SU-DHL-6 (cell line): ENCODE measurements around the gene COX6B2.

Source experiments
- EZH2phosphoT487 ChIP-seq: fragments of 200-600 bp; sonication (generic), shearing (Covaris generic); conservative IDR thresholded peaks from 2 replicates; pipeline ENCODE4 v1.6.1; 2018; ENCODE audit warnings: mild to moderate bottlenecking, antibody characterized with exemption, low read length, moderate library complexity, mixed read lengths
- TF ChIP-seq, protein P1 (sequence below): fragments of 200-600 bp; sonication (generic); IDR thresholded peaks from one replicate; pipeline ENCODE4 v1.5.1; 2017; ENCODE audit warnings: antibody characterized with exemption, mild to moderate bottlenecking, low read length, moderate library complexity; ENCODE audit not compliant: insufficient read depth, poor library complexity, severe bottlenecking

DNA sequence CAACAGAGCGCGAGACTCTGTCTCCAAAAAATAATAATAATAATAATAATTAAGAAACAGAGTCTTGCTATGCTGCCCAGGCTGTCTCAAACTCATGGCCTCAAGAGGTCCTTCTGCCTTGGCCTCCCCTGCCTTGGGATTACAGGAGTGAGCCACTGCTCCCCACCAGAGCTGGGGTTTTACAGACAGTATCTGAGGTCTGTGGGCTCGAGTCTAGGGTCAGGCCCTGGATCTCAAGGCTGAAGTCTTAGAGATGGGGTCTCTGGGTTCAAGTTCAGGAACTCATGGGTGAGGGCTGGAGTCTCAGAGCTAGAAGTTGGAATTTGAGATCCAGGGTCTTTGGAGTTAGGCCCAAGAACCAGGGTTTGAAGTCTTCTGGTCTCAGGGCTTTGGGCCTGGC, 12.3 kb upstream of the COX6B2 start:
- TF ChIP-seq, protein P1, sequence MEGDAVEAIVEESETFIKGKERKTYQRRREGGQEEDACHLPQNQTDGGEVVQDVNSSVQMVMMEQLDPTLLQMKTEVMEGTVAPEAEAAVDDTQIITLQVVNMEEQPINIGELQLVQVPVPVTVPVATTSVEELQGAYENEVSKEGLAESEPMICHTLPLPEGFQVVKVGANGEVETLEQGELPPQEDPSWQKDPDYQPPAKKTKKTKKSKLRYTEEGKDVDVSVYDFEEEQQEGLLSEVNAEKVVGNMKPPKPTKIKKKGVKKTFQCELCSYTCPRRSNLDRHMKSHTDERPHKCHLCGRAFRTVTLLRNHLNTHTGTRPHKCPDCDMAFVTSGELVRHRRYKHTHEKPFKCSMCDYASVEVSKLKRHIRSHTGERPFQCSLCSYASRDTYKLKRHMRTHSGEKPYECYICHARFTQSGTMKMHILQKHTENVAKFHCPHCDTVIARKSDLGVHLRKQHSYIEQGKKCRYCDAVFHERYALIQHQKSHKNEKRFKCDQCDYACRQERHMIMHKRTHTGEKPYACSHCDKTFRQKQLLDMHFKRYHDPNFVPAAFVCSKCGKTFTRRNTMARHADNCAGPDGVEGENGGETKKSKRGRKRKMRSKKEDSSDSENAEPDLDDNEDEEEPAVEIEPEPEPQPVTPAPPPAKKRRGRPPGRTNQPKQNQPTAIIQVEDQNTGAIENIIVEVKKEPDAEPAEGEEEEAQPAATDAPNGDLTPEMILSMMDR: no peak
- no peak for TF ChIP-seq EZH2phosphoT487
